IMR-90 (cell line): Measurements from ENCODE around the gene NAA35. TPM values are rescaled to one million over a fixed set of nuclear protein-coding genes. Genes with fewer than 3 reads are reported as not detected.

Experiments
- ATAC-seq: fragments of 200-7000 bp; cut with Tn5 transposase; 2 replicates; pipeline ENCODE4 v1.9.1; 2020; ENCODE audit warnings: low read depth, mild to moderate bottlenecking, moderate library complexity
- BruUV-seq: library from RNA; stranded (reverse); fragments of 400-500 nt; replicated peaks from 2 replicates; lab custom pipeline; 2021; lab: Mats Ljungman, UMichigan
- CTCF ChIA-PET: fragments of 300-600 bp; formaldehyde crosslinking; extraction: SDS; loops from one replicate; lab custom pipeline; 2021; ENCODE audit warnings: antibody characterized with exemption; lab: Yijun Ruan, JAX
- POLR2A ChIA-PET: fragments of 300-600 bp; sonication (Branson Sonifier 250); formaldehyde crosslinking; loops from one replicate; lab custom pipeline; 2022; ENCODE audit warnings: antibody characterized with exemption; ENCODE audit not compliant: unreplicated experiment; lab: Charles Lee
- DNase-seq: peaks from one replicate; pipeline ENCODE4 v3.0.0; 2013
- H2AFZ ChIP-seq: replicated peaks from 2 replicates; pipeline ENCODE3; 2013; ENCODE audit warnings: low read length, mild to moderate bottlenecking; ENCODE audit not compliant: poor library complexity
- H2AK5ac ChIP-seq: 2 replicates; pipeline ENCODE4 v1.6.1; 2013; ENCODE audit warnings: low read depth, low read length, inconsistent platforms
- H2AK9ac ChIP-seq: replicated peaks from 2 replicates; pipeline ENCODE3; 2013; ENCODE audit warnings: mild to moderate bottlenecking, low read depth, low read length, moderate library complexity; ENCODE audit not compliant: poor library complexity
- H2BK120ac ChIP-seq: 2 replicates; pipeline ENCODE4 v1.6.1; 2013; ENCODE audit warnings: low read depth, low read length, inconsistent platforms
- H2BK15ac ChIP-seq: 3 replicates; pipeline ENCODE4 v1.6.1; 2013; ENCODE audit warnings: low read depth, low read length, inconsistent platforms
- H2BK20ac ChIP-seq: 2 replicates; pipeline ENCODE4 v1.6.1; 2013; ENCODE audit warnings: low read depth, mild to moderate bottlenecking, inconsistent platforms, low read length, moderate library complexity
- H2BK5ac ChIP-seq: 2 replicates; pipeline ENCODE4 v1.6.1; 2013; ENCODE audit warnings: mild to moderate bottlenecking, low read depth, low read length, inconsistent platforms; ENCODE audit not compliant: poor library complexity, severe bottlenecking
- H3K14ac ChIP-seq: replicated peaks from 2 replicates; pipeline ENCODE4 v1.6.1; 2013; ENCODE audit warnings: low read depth, low read length, inconsistent platforms
- H3K18ac ChIP-seq: 2 replicates; pipeline ENCODE4 v1.6.1; 2013; ENCODE audit warnings: low read depth, low read length, control low read depth
- H3K23ac ChIP-seq: 2 replicates; pipeline ENCODE4 v1.6.1; 2013; ENCODE audit warnings: low read depth, low read length, inconsistent platforms
- H3K27ac ChIP-seq: 2 replicates; pipeline ENCODE4 v1.5.1; 2013; ENCODE audit warnings: mild to moderate bottlenecking, control low read depth, low read length; ENCODE audit not compliant: insufficient read depth
- H3K27me3 ChIP-seq: 2 replicates; pipeline ENCODE4 v1.6.1; 2013; ENCODE audit warnings: low read length; ENCODE audit not compliant: control insufficient read depth, insufficient read depth
- H3K36me3 ChIP-seq: 2 replicates; pipeline ENCODE4 v1.6.1; 2013; ENCODE audit warnings: low read length, mixed read lengths; ENCODE audit not compliant: control insufficient read depth, insufficient read depth
- H3K4ac ChIP-seq: 2 replicates; pipeline ENCODE4 v1.6.1; 2013; ENCODE audit warnings: low read depth, low read length, inconsistent platforms
- H3K4me1 ChIP-seq: 2 replicates; pipeline ENCODE4 v1.6.1; 2013; ENCODE audit warnings: low read length, mixed read lengths; ENCODE audit not compliant: control insufficient read depth, insufficient read depth
- H3K4me2 ChIP-seq: 2 replicates; pipeline ENCODE4 v1.6.1; 2013; ENCODE audit warnings: low read depth, mild to moderate bottlenecking, control low read depth, low read length, moderate library complexity
- H3K4me3 ChIP-seq: 2 replicates; pipeline ENCODE4 v1.5.1; 2013; ENCODE audit warnings: low read depth, mild to moderate bottlenecking, control low read depth, low read length, moderate library complexity; ENCODE audit not compliant: insufficient read depth
- H3K56ac ChIP-seq: 2 replicates; pipeline ENCODE4 v1.6.1; 2013; ENCODE audit warnings: low read length, inconsistent platforms; ENCODE audit not compliant: insufficient read depth; ENCODE audit errors: extremely low read depth
- H3K79me1 ChIP-seq, 2 experiments: 2 replicates each; pipeline ENCODE4 v1.6.1; 2013; ENCODE audit warnings: low read length in 2 of 2, inconsistent platforms in 1 of 2, low read depth in 1 of 2
- H3K9ac ChIP-seq: 2 replicates; pipeline ENCODE4 v1.6.1; 2013; ENCODE audit warnings: low read depth, low read length, control low read depth
- H3K9me1 ChIP-seq: 2 replicates; pipeline ENCODE4 v1.6.1; 2013; ENCODE audit warnings: low read length, inconsistent platforms; ENCODE audit not compliant: insufficient read depth
- H3K9me3 ChIP-seq: 2 replicates; pipeline ENCODE4 v1.6.1; 2013; ENCODE audit warnings: low read length; ENCODE audit not compliant: control insufficient read depth, insufficient read depth
- H4K20me1 ChIP-seq: 2 replicates; pipeline ENCODE4 v1.6.1; 2013; ENCODE audit warnings: low read length, inconsistent platforms; ENCODE audit not compliant: insufficient read depth
- H4K5ac ChIP-seq: 2 replicates; pipeline ENCODE4 v1.6.1; 2013; ENCODE audit warnings: mild to moderate bottlenecking, low read depth, low read length, control low read depth
- H4K8ac ChIP-seq, 2 experiments: 2 replicates each; pipeline ENCODE4 v1.6.1; 2013; ENCODE audit warnings: low read depth in 2 of 2, low read length in 2 of 2, control low read depth in 1 of 2, inconsistent platforms in 1 of 2
- H4K91ac ChIP-seq: 2 replicates; pipeline ENCODE4 v1.6.1; 2013; ENCODE audit warnings: low read depth, low read length, inconsistent platforms; ENCODE audit not compliant: insufficient read depth
- BHLHE40 ChIP-seq: fragments of 150-350 bp; IDR thresholded peaks from 2 replicates; pipeline ENCODE4 v1.6.1; 2016; ENCODE audit warnings: mild to moderate bottlenecking, low read depth, low read length
- MAZ ChIP-seq: IDR thresholded peaks from 2 replicates; pipeline ENCODE4 v1.6.1; 2012; ENCODE audit warnings: low read depth, mild to moderate bottlenecking, low read length, improper control_type of control experiment, moderate library complexity, borderline replicate concordance
- NFE2L2 ChIP-seq: fragments of 150-350 bp; IDR thresholded peaks from 2 replicates; pipeline ENCODE4 v1.6.1; 2016; ENCODE audit warnings: low read depth, mild to moderate bottlenecking, low read length
- RAD21 ChIP-seq: IDR thresholded peaks from 2 replicates; pipeline ENCODE4 v1.6.1; 2012; ENCODE audit warnings: low read length, improper control_type of control experiment
- SMC3 ChIP-seq: fragments of 150-350 bp; IDR thresholded peaks from 2 replicates; pipeline ENCODE4 v1.6.1; 2016; ENCODE audit warnings: low read depth, mild to moderate bottlenecking, antibody characterized with exemption, low read length, moderate library complexity
- WGBS, 2 experiments: methylation state at CpG; one replicate each; pipeline versions ENCODE4 v1.1.5 to v1.1.7; 2013; ENCODE audit warnings: missing lambda C conversion rate in 2 of 2; ENCODE audit not compliant: insufficient read length in 1 of 2; ENCODE audit errors: extremely low coverage in 2 of 2; 5-methylcytosine and 5-hydroxymethylcytosine counted together
- dilution Hi-C: fragments of 300-500 bp; cut with HindIII; formaldehyde crosslinking; loops from one replicate; pipeline ENCODE4 v1.14.3; 2018; ENCODE audit warnings: low sequenced_read_pairs; ENCODE audit not compliant: unreplicated experiment
- in situ Hi-C: fragments of 300-500 bp; cut with MboI; formaldehyde crosslinking; loops from 3 replicates; pipeline ENCODE4 v1.14.3; 2019; ENCODE audit warnings: low sequenced_read_pairs, inconsistent platforms, mixed read lengths
- intact Hi-C: fragments of 100-400 bp; cut with micrococcal nuclease; formaldehyde crosslinking; loops from 2 replicates; pipeline ENCODE4 v1.10.0; 2022
- polyA plus RNA-seq, 3 experiments: library from polyadenylated mRNA; depleted of rRNA; stranded (reverse); fragments of >200 nt; gene quantifications; 2 replicates each; pipeline ENCODE4 v1.2.3, GENCODE V29; 2012; ENCODE audit warnings: low replicate concordance in 1 of 3
- total RNA-seq: library from RNA; depleted of rRNA; stranded (reverse); fragments of >200 nt; gene quantifications from 2 replicates; pipeline ENCODE4 v1.2.3, GENCODE V29; 2012

Gene NAA35
- total and polyA plus RNA-seq, 2 of the 4 experiments (the other 2 are of a cell fraction), result 13.1 to 16.5 TPM

GRCh38 chr9:86061972-86062739 is 121.2 kb downstream of the NAA35 start:
- ChIA-PET CTCF (no interaction called here), POLR2A (no interaction called here)
- Histone ChIP-seq H3K4me3 (no peak overlapping the region), H2BK5ac (no peak overlapping the region), H3K27me3 (no peaks in the 10 kb centered on the region), H2AFZ (no peak overlapping the region), H3K4me1 (no peaks in the 10 kb centered on the region), H3K79me1 (no peaks in the 10 kb centered on the region; a peak in 1 of 4 replicates), H3K14ac (no peak overlapping the region), H3K23ac (no peak overlapping the region), H2AK5ac (no peak overlapping the region), H3K27ac (no peak overlapping the region), H3K36me3 (peaks cover 2% of the 10 kb centered on the region; the same call in 1 of the 2 replicates), H4K5ac (no peak overlapping the region), H2BK120ac (no peak overlapping the region), H3K4ac (no peak overlapping the region), H3K9me1 (peaks cover 6% of the 10 kb centered on the region; the same call in 1 of the 2 replicates), H3K9ac (no peak overlapping the region), H3K18ac (no peak overlapping the region), H2AK9ac (no peak overlapping the region), H4K91ac (no peak overlapping the region), H4K8ac (no peak overlapping the region), H3K4me2 (no peak overlapping the region), H4K20me1 (no peaks in the 10 kb centered on the region; the same call in 1 of the 2 replicates), H2BK15ac (no peak overlapping the region), H3K56ac (no peak overlapping the region), H2BK20ac (no peak overlapping the region), H3K9me3 (no peaks in the 10 kb centered on the region)
- 85% methylated on average over 6 of the region's 11 CpGs; no CpG with 5 or more reads in 1 of the 2 experiments for WGBS, 2 experiments
- no peak for TF ChIP-seq BHLHE40
- no peak for TF ChIP-seq SMC3
- TF ChIP-seq NFE2L2, result no peak
- no peak for TF ChIP-seq MAZ
- no peak for TF ChIP-seq RAD21
- DNase-seq, result no peak
- BruUV-seq, result no TSS peak
- dilution Hi-C loops, result no loop called here
- ATAC-seq, result no peak
- intact Hi-C loops, result no loop called here
- in situ Hi-C loops, result no loop called here
